GM12872 (cell line): ENCODE data around the gene BRI3.

Experiments used
- TF ChIP-seq, protein P1 (sequence below): IDR thresholded peaks from 3 replicates; pipeline ENCODE4 v1.5.1; 2011; ENCODE audit warnings: low read depth, mild to moderate bottlenecking, low read length, moderate library complexity; ENCODE audit not compliant: insufficient read depth

BRI3 gene

DNA sequence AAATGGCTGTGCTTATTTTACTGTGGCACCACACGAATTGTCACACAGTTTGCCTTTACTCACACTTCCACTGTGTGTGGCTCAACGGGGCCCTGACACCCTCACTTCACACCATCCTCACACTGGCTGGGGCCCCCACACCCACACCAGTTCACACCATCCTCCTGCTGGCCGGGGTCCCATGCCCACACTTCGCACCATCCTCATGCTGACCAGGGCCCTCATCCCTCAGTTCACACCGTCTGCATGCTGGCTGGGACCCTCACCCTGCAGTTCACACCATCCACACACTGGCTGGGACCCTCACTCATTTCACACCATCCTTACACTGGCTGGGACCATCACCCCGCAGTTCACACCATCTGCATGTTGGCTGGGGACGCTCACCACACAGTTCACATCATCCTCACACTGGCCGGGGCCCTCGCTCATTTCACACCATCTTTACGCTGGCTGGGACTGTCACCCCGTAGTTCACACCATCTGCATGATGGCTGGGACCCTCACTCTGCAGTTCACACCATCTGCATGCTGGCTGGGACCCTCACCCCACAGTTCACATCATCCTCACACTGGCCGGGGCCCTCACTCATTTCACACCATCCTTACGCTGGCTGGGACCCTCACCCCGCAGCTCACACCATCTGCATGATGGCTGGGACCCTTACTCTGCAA lies 36.0 kb downstream of the BRI3 start:
- TF ChIP-seq, protein P1, sequence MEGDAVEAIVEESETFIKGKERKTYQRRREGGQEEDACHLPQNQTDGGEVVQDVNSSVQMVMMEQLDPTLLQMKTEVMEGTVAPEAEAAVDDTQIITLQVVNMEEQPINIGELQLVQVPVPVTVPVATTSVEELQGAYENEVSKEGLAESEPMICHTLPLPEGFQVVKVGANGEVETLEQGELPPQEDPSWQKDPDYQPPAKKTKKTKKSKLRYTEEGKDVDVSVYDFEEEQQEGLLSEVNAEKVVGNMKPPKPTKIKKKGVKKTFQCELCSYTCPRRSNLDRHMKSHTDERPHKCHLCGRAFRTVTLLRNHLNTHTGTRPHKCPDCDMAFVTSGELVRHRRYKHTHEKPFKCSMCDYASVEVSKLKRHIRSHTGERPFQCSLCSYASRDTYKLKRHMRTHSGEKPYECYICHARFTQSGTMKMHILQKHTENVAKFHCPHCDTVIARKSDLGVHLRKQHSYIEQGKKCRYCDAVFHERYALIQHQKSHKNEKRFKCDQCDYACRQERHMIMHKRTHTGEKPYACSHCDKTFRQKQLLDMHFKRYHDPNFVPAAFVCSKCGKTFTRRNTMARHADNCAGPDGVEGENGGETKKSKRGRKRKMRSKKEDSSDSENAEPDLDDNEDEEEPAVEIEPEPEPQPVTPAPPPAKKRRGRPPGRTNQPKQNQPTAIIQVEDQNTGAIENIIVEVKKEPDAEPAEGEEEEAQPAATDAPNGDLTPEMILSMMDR: no peak

DNA sequence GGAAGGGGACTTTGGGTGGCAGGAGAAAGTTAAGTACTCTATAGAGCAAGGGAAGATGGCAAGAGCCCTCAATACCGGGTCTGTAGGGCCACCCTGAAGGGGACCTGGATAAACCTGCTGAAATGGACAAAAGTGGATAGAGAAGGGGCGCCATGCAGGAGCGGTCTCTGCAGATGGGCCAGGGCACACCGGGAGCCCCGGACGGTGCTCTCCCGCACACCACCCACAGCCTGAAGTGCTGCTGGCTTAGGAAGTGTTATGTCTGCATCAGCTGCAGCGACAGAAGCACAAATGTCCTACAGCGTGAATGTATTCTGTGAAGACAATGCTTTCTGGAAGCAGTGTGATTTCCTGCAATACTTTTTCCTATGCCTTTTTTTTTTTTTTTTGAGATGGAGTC lies 37.7 kb downstream of the BRI3 start:
- TF ChIP-seq, protein P1: no peak

DNA sequence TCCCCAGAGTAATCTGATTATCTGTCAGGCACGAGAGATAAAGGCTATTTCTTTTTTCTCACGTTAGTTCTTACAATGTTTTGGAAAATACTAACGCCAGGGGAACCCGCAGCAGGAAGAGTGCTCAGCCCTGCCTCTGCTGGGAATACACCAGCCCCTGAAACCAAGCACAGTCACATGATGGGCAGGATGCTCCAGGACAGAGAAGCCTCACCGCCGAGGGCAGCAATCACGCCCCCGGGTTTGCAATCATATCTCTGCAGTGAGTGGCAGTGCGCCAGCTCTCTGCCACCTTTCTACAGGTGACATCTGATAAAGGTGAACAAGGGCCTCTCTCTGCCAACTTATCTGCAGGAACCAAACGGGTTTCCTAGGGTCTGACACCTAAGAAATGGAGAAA lies 39.8 kb downstream of the BRI3 start:
- TF ChIP-seq, protein P1: no peak

DNA sequence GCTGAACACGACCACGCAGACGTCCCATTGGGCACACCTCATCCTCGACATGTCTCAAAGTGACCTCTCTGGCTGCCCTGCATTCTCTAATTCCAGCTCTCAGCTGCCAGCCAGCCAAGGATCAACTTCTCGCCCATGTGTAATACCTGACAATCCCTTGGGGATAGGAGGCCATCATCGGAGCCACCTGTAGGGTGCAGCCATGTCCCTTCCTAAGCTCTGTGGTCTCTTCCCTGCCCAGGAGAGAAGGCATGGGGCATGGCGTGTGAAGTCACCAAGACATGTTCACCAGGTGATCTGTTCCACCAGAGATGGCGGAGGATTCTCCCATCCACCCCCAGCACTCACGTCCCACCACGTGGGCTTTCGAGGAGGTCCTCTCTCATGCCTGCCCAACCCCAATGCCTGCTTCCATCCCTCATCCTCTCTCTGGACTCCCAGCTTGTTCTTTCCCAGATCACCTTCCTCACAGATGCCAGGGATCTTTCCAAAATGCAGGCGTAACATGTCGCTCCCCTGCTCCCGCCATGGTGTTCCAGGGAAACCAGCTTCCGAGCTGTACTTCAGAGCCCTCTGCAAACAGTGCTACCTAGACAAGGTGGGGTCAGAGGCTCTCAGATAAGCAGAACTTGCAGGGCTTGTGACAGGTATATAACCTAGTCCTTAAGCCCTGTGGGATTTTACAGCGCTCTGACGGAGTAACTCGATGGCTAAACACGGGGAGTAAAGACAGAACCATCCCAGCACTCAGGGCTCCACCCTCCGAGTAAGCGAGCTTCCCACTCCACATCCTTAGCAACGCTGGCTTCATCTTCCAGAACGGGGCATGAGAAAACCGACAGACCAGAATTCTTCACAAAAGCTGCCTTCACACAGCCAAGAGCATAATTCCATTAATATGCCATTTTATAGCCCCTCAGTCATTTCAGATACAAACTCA lies 41.1 kb downstream of the BRI3 start:
- TF ChIP-seq, protein P1: no peak

DNA sequence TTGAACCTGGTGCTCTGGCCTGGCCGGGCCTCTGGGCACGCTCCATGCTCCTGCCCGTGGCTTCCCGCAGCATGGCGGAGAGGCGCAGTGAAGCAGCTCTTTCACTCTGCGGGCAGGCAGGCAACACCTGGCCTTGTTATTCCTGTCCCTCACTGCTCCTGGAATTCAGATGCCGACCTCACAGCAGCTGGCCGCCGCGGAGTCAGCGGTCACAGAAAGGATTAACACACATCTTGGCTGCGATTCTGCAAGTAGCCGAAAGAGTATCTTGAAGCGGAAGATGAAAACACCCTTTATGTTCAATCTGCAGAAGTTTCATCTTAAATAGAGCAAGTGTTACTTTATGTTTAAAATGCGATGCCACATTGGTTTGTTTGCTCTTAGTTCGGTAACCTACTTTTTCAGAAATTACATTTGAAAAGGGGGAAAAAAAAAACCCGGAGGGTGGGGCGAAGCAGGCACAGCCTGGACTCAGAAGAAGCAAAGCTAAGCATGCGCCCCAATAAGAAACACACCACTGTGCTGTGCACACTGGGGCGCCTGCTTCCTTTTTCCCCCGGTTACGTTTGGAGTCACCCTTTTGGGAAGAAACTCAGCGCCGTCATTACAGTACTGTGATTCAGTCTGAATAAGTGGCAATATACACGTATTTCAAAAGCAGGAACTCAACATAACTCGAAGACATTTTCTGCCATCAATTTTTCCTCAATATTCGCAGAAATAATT lies 42.3 kb downstream of the BRI3 start:
- TF ChIP-seq, protein P1: no peak

DNA sequence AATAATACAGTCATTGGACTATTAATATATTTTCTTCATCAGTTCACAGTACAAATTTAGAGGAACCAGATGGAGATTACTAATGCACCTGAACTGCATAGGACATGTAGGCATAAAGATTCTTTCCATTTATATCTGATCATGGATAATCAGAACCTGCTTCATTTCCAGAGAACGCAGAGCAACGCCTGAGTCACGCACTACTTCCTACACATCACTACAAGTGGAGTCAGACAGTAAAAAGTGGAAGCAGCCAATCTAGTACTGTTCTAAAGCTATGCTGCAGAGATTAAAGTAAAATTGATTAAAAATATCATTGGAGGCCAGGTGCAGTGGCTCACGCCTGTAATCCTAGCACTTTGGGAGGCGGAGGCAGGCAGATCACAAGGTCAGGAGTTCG lies 43.3 kb downstream of the BRI3 start:
- TF ChIP-seq, protein P1: no peak

DNA sequence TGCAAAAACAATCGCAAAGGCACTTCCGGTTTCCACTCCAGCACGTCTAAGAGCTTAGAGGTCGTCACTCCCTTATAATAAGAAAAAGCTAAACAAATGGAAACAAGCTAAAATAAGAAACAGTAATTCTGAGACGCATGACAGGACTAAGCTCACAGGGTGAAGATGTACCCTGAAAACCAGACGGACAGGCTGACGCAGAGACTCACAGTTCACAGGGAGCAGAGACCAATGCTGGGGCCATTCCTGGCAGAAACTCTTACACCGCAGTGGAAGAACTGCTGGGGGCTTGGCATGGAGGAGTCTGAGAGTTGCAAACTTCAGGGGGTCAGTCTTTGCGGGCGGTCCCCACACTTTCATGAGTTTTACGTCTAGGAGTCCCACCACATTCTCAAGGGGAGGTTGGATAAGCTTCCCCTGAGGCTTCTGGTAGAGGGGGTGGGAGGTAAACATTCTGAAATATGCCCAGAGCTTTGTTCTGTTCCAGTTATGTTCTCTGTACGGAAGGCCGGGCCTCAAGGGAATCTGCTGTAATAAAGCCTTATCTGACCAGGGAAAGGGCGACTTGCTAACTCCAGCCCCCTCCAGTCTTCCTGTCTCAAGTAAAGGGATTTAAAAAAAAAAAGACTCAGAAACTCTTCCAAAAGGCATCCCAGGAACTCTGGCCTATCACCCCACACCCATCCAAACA lies 47.8 kb downstream of the BRI3 start:
- TF ChIP-seq, protein P1: no peak
